HepG2 (cell line): ENCODE results near the gene CAMSAP1. TPM values are rescaled to one million over a fixed set of nuclear protein-coding genes. Genes with fewer than 3 reads are reported as not detected.

Source experiments
- ATAC-seq: fragments of 200-7000 bp; cut with Tn5 transposase; 3 replicates; pipeline ENCODE4 v1.9.1; 2020; ENCODE audit warnings: mild to moderate bottlenecking, moderate library complexity
- BruUV-seq: library from RNA; stranded (reverse); fragments of 400-500 nt; replicated peaks from 2 replicates; lab custom pipeline; 2021; lab: Mats Ljungman, UMichigan
- CTCF ChIA-PET: fragments of 300-600 bp; formaldehyde crosslinking; extraction: SDS; loops from one replicate; lab custom pipeline; 2021; ENCODE audit warnings: low total read pairs, inconsistent platforms, low intra/inter-chr PET ratio; lab: Yijun Ruan, JAX
- POLR2A ChIA-PET: fragments of 350-600 bp; sonication (Branson Sonifier 250); formaldehyde crosslinking; loops from one replicate; lab custom pipeline; 2020; ENCODE audit warnings: antibody characterized with exemption, inconsistent platforms; lab: Yijun Ruan, JAX
- DNase-seq: peaks from one replicate; pipeline ENCODE4 v3.0.0-alpha.2; 2015; ENCODE audit warnings: low spot score
- FAIRE-seq: peaks from 3 replicates; lab custom pipeline; 2011; peaks lifted over from hg19 to GRCh38; lab: Jason Lieb, UNC
- H2AFZ ChIP-seq: one replicate; pipeline ENCODE4 v1.6.1; 2011; ENCODE audit warnings: low read length, inconsistent platforms
- H3K27ac ChIP-seq: fragments of 300-600 bp; 3 replicates; pipeline ENCODE4 v1.8.0; 2011; ENCODE audit warnings: mixed run types, mild to moderate bottlenecking, mixed read lengths, low read length, inconsistent platforms; ENCODE audit not compliant: insufficient read depth; ENCODE audit errors: extremely low read length
- H3K27me3 ChIP-seq, 2 experiments: fragments of 200-600 bp in 1 of 2; 2 replicates in 1 of 2; 3 replicates in 1 of 2; pipeline versions ENCODE4 v1.6.0 to v1.8.0; 2011; ENCODE audit warnings: low read length in 2 of 2, mild to moderate bottlenecking in 2 of 2, moderate library complexity in 2 of 2, inconsistent platforms in 1 of 2; ENCODE audit not compliant: insufficient read depth in 2 of 2, control insufficient read depth in 1 of 2
- H3K36me3 ChIP-seq, 2 experiments: fragments of 200-600 bp in 1 of 2; replicated peaks in 1 of 2; 2 replicates in 1 of 2; 3 replicates in 1 of 2; pipeline versions ENCODE4 v1.5.1 to v1.8.0; 2011; ENCODE audit warnings: low read length in 2 of 2, inconsistent platforms in 1 of 2; ENCODE audit not compliant: insufficient read depth in 2 of 2, control insufficient read depth in 1 of 2
- H3K4me1 ChIP-seq: 2 replicates; pipeline ENCODE4 v1.5.1; 2012; ENCODE audit warnings: low read length, inconsistent platforms; ENCODE audit not compliant: insufficient read depth
- H3K4me2 ChIP-seq: 2 replicates; pipeline ENCODE4 v1.6.0; 2011; ENCODE audit warnings: low read depth, low read length, inconsistent platforms
- H3K4me3 ChIP-seq, 3 experiments: fragments of 200-600 bp in 1 of 3; sonication (generic), shearing (Covaris generic) in 1 of 3; replicated peaks in 1 of 3; 2 replicates each; pipeline ENCODE4 v1.5.1; 2011 to 2016; ENCODE audit warnings: low read length in 3 of 3, inconsistent platforms in 2 of 3, low read depth in 2 of 3, mild to moderate bottlenecking in 2 of 3, control low read depth in 1 of 3, mixed read lengths in 1 of 3; ENCODE audit not compliant: insufficient read depth in 1 of 3
- H3K79me2 ChIP-seq: one replicate; pipeline ENCODE4 v1.6.1; 2011; ENCODE audit warnings: low read length, inconsistent platforms; ENCODE audit not compliant: insufficient read depth
- H3K9ac ChIP-seq: 2 replicates; pipeline ENCODE4 v1.6.0; 2011; ENCODE audit warnings: mild to moderate bottlenecking, low read depth, low read length, inconsistent platforms; ENCODE audit not compliant: insufficient read depth
- H3K9me3 ChIP-seq: 2 replicates; pipeline ENCODE4 v1.5.1; 2012; ENCODE audit warnings: mild to moderate bottlenecking, low read length
- H4K20me1 ChIP-seq: 2 replicates; pipeline ENCODE4 v1.6.0; 2011; ENCODE audit warnings: inconsistent platforms, mild to moderate bottlenecking, low read length, moderate library complexity; ENCODE audit not compliant: insufficient read depth
- SAFB2 ChIP-seq: sonication (generic); formaldehyde crosslinking; IDR thresholded peaks from 2 replicates; pipeline ENCODE4 v1.5.1; 2020; ENCODE audit warnings: missing genetic modification reagents, low read depth, mild to moderate bottlenecking, borderline replicate concordance
- TAF1 ChIP-seq: sonication (generic); formaldehyde crosslinking; IDR thresholded peaks from 2 replicates; pipeline ENCODE4 v1.4.0; 2020; ENCODE audit warnings: missing genetic modification reagents
- ZBED4 ChIP-seq: sonication (generic); formaldehyde crosslinking; IDR thresholded peaks from 2 replicates; pipeline ENCODE4 v1.4.0; 2020; ENCODE audit warnings: missing genetic modification reagents, borderline replicate concordance
- ZFP62 ChIP-seq: sonication (generic); formaldehyde crosslinking; IDR thresholded peaks from 2 replicates; pipeline ENCODE4 v1.4.0; 2020; ENCODE audit warnings: missing genetic modification reagents
- WGBS: methylation state at CpG from one replicate; pipeline ENCODE4 v1.1.6; 2017; ENCODE audit warnings: low lambda C conversion rate; 5-methylcytosine and 5-hydroxymethylcytosine counted together
- in situ Hi-C: cut with HindIII; loops from 2 replicates; pipeline ENCODE4 v1.10.0; 2017; ENCODE audit warnings: low pct_unique_long_range_greater_than_20kb; ENCODE audit not compliant: extremely low pct_ligation_motif_present
- intact Hi-C: fragments of 100-400 bp; cut with micrococcal nuclease; formaldehyde crosslinking; loops from one replicate; pipeline ENCODE4 v1.10.0; 2022; ENCODE audit not compliant: unreplicated experiment
- polyA plus RNA-seq, 8 experiments: library from polyadenylated mRNA; depleted of rRNA in 3 of 8; stranded (reverse) in 7 of 8; unstranded in 1 of 8; fragments of >200 nt; fragmentation: Illumina TruSeq in 4 of 8; extraction: Trizol in 4 of 8; gene quantifications; 2 replicates each; pipeline versions ENCODE4 v1.2.1 to v1.2.3, GENCODE V29; 2011 to 2016; ENCODE audit warnings: low read depth in 4 of 8, missing spikeins in 1 of 8, mixed read lengths in 1 of 8; ENCODE audit not compliant: insufficient read depth in 1 of 8
- total RNA-seq, 5 experiments: library from RNA; depleted of rRNA; stranded (reverse); fragments of >200 nt; fragmentation: Illumina TruSeq; extraction: Trizol; gene quantifications; 2 replicates each; pipeline ENCODE4 v1.2.3, GENCODE V29; 2016; ENCODE audit warnings: low read depth in 1 of 5

Gene CAMSAP1
- total and polyA plus RNA-seq, 2 of the 13 experiments (the other 11 are each of a cell fraction or from before 2014, with no cell fraction given), result 3.8 to 12.4 TPM

DNA sequence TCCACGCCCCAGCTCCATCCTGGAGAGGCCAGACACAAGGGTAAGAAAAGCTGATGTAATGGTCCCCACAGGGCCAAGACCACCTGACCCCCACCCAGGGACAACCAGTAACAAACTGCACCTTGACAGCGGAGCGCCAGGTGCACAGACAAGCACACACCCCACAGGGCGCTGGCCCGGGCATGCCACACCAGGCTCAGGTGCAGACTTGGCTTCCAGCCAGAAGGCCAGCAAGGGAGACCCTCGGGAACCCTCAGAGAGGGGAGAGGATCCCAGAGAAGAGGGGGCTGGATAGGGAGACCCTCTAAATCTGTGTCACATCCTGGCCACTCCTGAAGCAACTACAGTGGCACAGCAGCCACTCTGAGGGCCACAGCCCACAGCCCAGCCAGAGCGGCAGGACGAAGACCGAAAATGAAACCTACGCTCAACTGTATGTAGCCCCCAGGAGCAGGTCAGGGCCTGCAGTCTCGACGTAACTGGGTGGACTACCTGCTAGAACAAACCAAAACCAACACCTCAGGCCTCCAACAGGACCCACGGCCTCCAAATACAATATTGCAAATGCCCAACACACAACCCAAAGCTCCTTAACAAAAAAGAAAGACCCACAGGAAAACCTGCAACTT, 18.5 kb downstream of the CAMSAP1 start:
- ChIA-PET POLR2A (no interaction called here), CTCF (no interaction called here)
- H3K36me3 ChIP-seq, result peaks cover 0 to 1% of the 10 kb centered on the region in 2 experiments; a peak in 2 of 5 replicates
- no peak overlapping the region for H3K4me3 ChIP-seq
- ATAC-seq (no peak), DNase-seq (no peak), FAIRE-seq (no peak)
- intact Hi-C loops, result no loop called here
- H3K79me2 ChIP-seq, result peaks cover 95% of the 10 kb centered on the region
- 95% methylated on average over 11 of the region's 13 CpGs for WGBS
- in situ Hi-C loops, result no loop called here
- no peak overlapping the region for H3K27ac ChIP-seq
- BruUV-seq, result no TSS peak
- no peak overlapping the region for H2AFZ ChIP-seq
- no peak overlapping the region for H3K9ac ChIP-seq
- H3K9me3 ChIP-seq, result no peaks in the 10 kb centered on the region
- peaks cover 47% of the 10 kb centered on the region; the same call in 1 of the 2 replicates for H4K20me1 ChIP-seq
- no peaks in the 10 kb centered on the region for H3K27me3 ChIP-seq
- H3K4me1 ChIP-seq, result peaks cover 16% of the 10 kb centered on the region
- H3K4me2 ChIP-seq, result no peak overlapping the region
- no peak for TF ChIP-seq SAFB2 (CRISPR knock-in tag)
- no peak for TF ChIP-seq ZBED4 (CRISPR knock-in tag)
- no peak for TF ChIP-seq TAF1
- TF ChIP-seq ZFP62 (CRISPR knock-in tag), result no peak
- TF ChIP-seq, all 625 proteins: peak for 0
